CD4-positive, alpha-beta T cell treated with Interleukin-10 for 1 hour (primary cell): ENCODE results near the gene PSME3IP1.
A peak's percentile ranks its signal among the peaks of the same experiment; 100 is the strongest.
"Not testable (repeated sequence)": the region's sequence is repeated elsewhere in the genome, so short reads cannot be mapped to it uniquely, and the experiment has no call there.

ENCODE experiments used
- DNase-seq: peaks from one replicate; pipeline ENCODE4 v3.0.0-alpha.2; 2020

The PSME3IP1 gene, protein sequence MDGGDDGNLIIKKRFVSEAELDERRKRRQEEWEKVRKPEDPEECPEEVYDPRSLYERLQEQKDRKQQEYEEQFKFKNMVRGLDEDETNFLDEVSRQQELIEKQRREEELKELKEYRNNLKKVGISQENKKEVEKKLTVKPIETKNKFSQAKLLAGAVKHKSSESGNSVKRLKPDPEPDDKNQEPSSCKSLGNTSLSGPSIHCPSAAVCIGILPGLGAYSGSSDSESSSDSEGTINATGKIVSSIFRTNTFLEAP

DNA sequence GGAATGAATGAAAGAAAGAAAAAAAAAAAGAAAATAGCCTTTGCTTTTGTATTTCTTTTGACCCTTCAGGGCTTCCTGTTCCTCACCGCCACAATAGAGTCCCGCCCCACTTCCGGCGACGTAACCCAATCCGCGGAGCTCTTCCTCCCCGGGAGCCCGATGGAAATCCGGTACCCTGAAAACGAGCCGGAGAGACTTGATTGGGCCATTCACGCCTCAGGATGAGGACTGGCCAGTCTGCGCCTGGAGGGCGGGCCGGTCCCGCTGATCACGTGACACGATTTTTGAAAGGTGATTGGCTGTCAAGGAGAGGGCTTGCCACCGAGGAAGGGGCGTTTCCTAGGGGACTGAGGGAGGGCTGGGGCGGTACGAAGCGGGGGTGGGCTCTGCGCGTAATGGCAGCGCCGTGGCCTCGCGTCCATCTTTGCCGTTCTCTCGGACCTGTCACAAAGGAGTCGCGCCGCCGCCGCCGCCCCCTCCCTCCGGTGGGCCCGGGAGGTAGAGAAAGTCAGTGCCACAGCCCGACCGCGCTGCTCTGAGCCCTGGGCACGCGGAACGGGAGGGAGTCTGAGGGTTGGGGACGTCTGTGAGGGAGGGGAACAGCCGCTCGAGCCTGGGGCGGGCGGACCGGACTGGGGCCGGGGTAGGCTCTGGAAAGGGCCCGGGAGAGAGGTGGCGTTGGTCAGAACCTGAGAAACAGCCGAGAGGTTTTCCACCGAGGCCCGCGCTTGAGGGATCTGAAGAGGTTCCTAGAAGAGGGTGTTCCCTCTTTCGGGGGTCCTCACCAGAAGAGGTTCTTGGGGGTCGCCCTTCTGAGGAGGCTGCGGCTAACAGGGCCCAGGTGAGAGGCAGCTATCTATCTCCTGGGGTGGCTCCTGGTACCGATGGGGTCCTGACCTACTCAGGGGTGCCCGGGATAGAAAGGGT is at the start of gene PSME3IP1, which contains the start of gene RSPRY1:
Gene PSME3IP1, minus strand, starts transcription at position 95 of the 927 bp plus-strand sequence. CDS start 12,185 bp downstream, outside the sequence.
Gene RSPRY1, plus strand, starts transcription at position 385 of the 927 bp plus-strand sequence. CDS start 18,330 bp downstream, outside the sequence.
- peak; percentile 100 for DNase-seq

DNA sequence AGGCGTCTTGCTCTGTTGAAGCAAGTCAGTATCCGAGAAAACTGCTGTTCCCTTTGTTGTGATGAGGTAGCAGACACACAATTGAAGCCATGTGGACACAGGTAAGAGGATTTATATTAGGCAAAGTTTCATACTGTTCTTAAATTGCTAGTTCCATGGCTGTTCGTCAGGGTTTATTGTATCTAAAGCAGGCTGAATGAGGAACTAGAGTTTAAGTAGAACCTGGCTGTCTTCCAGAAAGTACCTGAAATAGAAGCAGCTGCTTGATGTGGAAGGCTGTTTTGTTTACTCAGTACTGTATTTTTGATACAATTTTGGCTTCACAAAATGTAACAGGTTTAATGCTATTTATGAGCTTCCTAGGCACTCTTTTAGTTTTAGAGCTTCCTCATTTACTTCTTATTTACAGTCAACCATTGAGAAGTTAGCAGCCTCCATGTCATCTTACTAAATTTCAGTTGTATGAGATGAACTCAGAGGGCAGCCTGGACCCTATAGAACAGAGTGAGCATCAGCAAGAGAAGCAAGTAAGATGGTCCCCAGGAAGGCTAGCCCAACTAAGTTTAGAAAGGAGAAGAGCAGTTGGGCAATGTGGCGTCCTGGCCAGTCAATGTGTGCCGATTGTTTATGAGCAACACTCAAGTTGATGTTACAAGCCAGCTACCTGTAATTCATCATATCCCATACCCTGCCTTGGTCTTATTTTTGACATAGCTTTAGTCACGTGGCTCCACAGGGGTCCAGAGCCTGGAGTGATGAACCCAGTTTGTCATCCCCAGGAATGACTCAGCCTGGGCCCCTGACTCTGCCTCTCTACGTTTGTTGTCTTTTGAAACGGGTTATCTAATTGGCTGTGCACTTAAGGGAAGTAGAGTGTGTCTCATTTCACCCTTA is 49.5 kb upstream of the PSME3IP1 start:
- DNase-seq: no peak

DNA sequence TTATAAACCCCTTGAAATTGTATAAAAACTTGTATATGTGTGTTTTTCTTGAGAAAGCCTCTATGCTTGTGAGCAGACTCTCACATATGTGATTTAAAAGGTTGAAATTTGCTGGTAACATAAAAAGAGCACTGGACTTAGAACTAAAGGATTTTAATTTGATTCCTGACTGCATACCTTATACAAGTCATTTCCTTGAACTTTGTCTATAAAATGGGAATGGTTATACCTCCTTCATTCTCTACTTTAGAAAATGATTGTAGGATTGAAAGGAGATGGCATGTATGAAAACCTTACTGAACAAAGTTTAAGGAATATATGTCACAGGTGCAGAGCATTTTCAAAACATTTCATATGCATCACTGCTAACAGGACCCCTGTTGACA is 48.9 kb upstream of the PSME3IP1 start:
- DNase-seq: no peak

DNA sequence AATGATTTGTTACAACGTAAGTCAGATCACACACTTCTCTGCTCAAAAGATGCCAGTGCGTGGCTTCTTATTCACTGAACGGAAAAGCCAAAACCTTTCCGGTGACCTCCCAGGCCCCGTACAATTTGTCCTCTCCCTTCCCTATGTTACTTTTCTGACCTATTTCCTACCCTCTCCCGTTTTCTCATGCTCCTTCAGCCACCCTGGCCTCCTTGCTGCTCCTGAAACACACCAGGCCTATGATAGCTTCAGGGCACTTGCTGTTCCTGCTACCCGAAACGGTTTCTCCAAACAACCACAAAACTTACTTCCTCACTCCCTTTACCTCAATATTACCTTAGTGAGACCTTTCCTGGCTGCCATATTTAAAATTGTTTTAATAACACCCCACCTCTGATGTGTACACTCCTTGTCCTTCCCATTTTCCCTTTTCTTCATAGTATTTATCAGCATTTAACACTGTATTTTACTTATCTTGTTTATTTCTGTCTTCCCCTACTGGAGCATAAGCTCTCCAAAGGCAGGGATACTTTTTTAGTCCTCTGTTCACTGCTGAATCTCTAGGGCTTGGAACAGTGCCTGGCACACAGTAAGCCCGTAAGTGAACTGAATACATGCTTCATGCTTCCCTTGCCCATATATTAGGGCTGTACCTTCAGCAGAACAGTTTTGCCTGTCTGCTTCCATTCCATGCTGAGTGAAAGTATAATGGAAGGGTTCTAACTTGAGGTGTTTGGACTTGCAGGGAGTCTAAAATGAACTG is 48.3 kb upstream of the PSME3IP1 start:
- DNase-seq: no peak

DNA sequence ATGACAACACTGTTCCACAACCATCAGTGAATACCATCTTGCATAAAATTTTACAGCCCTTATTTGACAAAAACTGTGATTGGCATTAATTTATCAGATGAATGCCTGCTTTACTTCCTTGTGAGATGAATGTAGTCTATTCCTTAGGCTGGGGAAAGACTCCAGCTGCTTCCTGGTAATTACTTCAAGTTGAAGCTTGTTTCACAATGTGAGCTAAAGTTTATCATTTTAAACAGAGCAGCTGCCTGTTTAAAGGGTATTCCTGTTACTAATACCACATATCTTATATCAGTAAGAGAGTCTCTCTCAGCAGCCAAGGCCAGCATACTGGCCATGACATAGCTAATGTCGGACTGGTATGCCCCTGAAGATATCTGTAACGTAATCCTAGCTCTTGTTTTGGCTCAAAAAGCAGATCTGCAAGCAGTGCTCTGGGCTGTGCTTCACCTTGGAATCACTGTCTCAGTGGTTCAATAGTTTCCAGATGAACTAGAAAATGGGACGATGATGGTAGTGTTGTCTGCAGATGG is 46.0 kb upstream of the PSME3IP1 start:
- no peak for DNase-seq

DNA sequence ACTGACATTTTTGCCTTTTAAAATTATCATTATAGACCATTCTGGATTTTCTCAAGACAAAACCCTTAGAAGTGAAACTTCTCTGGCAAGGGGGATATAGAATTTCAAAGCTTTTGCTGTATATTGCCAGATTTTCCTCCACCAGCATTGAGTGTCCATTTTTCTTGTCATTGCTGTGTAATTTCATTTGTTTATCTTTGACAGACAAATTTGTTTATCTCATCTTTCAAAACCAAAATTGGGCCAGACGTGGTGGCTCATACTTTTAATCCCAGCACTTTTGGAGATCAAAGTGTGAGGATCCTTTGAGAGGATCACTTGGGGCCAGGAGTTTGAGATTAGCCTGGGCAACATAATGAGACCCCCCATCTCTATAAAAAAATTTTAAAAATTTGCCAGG is 43.2 kb upstream of the PSME3IP1 start:
- DNase-seq: no peak

DNA sequence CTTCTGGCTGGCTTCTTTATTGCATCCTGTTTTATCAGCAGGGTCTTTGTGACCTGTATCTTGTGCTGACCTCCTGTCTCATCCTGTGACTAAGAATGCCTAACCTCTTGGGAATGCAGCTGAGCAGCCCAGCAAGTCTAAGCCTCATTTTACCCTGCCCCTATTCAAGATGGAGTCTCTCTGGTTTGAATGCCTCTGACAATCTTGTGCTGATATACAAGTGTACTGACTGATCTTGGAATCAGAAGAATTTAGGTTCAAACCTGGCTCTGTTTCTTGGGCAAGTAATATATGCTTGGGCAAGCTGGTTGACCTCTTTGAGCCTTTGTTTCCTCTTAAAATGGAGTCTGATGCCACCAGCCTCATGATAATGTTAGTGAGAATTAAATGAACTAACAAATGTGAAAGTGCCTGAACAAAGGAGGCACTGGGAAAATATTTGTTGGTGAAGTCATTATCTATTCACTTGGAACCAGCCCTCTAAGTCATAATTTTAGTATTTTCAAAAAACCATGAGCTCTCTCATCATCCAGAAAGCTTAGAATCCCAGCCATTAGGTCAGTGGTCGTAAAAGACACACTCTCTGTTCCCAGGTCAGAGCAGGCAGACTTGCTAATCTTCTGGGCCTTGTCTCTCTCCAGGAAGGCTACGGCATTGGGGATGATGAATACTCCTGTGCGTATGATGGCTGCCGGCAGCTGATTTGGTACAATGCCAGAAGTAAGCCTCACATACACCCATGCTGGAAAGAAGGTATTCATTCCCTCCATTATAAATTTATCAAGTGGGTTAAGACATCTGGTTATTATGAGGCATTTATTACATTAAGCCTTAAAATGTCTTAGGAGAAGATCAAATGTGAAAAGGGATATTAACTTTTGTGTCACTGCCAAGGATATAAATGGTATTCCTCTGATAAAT is 41.1 kb upstream of the PSME3IP1 start:
- no peak for DNase-seq

DNA sequence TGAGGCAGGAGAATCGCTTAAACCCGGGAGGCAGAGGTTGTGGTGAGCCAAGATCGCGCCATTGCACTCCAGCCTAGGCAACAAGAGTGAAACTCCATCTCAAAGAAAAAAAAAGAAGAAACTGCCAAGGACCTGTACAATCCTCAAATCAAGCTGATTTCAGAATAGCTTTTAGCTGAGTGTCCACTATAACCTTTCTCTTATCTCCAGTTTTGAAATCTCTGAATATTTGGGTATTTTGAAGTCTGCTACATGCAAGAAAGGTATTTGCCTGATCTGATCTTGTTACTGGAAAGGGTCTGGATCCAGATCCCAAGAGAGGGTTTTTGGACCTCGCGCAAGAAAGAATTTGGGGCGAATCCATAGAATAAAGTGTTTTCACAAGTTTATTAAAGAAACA is 40.1 kb upstream of the PSME3IP1 start:
- DNase-seq: no peak

DNA sequence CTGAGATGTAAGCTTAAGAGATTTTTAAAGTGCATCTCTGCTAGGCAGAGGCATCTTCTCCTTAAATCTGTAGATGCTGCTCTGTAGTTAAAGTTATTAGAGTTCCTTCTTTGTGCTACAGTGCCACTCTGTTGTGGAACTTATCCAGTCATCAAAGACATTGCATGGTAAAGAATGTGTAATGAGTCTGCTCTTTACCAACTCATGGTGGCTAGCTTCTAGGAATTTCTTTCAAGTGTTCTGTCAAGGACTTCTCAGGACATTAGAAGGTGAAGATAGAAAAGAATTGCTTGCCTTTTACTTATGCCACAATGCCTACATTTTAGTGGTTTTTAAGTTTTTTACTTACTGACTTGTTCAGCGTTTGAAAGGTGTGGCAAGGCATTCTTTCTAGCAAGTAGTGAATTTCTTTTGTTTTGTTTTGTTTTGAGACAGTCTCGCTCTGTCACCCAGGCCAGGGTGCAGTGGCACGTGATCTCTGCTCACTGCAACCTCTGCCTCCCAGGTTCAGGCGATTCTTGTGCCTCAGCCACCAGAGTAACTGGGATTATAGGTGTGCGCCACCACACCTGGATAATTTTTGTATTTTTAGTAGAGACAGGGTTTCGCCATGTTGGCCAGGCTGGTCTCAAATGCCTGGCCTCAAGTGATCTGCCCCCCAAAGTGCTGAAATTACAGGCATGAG is 39.0 kb upstream of the PSME3IP1 start:
- no peak for DNase-seq

DNA sequence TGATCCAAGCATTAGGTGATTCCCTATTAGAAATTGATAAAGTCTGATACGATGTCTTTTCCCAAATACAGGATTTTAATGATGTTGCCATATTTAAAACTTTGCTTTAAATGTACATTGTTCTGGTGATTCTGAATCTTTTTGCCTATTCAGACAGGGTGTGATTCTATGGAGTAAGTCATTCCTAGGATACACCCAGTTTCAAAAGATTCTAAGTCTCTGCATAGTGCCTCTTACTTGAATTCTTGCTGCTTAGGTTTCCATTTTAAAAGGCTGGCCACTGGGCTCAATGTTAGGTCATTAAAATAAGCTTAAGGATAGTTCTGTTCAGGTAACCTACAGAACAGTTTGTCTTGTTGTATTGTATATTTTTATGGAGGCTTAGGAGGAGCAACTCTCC is 37.2 kb upstream of the PSME3IP1 start:
- DNase-seq: no peak

DNA sequence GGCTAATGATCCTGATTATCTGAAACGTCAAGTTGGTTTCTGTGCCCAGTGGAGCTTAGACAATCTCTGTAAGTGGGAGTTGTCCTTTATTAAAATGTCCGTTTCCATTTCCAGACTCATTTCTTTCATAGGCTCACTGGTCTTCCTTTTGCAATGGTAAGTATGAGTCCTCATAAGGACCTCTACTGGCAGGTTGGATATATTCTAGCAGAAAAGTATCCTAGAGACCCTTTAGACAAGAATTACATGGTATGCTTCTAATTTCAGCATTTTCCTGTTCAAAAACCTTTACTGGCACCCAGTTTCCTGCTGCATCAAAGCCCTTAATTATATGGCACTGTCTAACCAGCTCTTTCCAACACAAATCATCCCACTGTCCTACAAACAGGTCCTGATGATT is 31.1 kb upstream of the PSME3IP1 start:
- DNase-seq: no peak

DNA sequence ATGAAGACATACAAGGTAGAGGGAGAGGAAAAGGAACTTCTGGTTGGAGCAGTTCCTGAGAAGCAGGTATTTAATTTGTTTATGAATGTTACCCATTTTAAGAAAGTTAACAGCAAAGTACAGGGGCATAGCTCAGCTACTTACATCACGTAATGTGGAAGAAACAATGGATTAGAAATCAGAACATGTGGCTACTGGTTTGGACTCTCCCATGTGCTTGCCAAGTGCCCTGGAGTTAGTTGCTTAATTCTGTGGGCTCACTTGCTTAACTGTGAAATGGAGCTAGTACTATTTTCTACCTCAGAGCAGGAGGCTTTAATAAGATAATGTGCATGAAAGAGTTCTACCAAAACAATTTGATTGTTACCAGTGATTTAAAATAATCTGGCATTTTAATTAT is 27.6 kb upstream of the PSME3IP1 start:
- DNase-seq: no peak

DNA sequence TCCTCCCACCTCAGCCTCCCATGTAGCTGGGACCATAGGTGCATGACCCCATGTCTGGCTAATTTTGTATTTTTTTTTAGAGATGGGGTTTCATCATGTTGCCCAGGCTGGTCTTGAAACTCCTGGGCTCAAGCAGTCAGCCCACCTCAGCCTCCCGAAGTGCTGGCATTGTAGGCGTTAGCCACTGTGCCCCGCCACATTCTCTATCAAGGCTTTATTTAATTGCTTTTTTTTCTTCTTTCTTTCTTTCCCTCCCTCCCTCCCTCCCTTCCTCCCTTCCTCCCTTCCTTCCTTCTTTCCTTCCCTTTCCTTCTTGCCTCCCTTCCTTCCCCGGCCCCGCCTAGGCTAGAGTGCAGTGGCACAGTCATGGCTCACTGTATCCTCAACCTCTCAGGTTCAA is 23.9 kb upstream of the PSME3IP1 start:
- no peak for DNase-seq

DNA sequence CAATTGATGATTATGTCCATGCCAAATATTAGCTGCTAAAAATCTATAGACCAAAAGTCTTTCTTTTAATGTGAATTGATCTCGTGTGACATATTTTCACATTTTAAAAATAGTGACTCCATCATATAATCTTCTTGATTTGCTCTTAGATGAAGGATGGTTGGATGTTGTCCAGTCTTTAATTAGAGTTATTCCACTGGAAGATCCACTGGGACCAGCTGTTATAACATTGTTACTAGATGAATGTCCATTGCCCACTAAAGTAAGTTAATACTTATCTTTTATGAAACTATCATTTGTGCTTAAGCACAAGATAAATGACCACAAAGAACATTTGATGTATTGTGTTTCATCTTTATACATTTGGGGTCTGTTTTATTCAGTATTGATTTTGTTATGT is 23.1 kb upstream of the PSME3IP1 start:
- no peak for DNase-seq

DNA sequence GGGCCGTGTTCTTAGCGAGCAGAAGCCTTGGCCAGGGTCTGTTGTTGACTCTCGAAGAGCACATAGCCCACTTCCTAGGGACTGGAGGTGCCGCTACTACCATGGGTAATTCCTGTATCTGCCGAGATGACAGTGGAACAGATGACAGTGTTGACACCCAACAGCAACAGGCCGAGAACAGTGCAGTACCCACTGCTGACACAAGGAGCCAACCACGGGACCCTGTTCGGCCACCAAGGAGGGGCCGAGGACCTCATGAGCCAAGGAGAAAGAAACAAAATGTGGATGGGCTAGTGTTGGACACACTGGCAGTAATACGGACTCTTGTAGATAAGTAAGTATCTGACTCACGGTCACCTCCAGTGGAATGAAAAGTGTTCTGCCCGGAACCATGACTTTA is 18.8 kb upstream of the PSME3IP1 start:
- DNase-seq: no peak

DNA sequence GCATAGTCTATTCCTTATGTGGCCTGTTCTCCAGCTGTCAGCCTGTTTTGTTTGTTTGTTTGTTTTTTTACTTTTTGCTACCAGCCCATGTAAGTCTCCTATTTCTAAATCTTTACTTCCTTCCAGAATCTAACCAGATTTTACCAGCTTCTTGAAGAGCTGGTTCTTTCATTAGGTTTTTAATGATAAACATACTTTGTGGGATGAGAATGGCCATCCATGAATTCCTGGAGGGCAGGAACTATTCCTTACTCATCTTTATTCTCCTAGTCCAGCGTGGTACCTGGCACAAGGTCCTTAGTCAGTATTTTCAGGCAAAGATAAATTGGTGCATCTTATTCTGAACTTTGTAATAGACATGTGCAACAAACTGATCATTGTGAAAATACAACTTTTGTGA is 17.6 kb upstream of the PSME3IP1 start:
- DNase-seq: no peak

DNA sequence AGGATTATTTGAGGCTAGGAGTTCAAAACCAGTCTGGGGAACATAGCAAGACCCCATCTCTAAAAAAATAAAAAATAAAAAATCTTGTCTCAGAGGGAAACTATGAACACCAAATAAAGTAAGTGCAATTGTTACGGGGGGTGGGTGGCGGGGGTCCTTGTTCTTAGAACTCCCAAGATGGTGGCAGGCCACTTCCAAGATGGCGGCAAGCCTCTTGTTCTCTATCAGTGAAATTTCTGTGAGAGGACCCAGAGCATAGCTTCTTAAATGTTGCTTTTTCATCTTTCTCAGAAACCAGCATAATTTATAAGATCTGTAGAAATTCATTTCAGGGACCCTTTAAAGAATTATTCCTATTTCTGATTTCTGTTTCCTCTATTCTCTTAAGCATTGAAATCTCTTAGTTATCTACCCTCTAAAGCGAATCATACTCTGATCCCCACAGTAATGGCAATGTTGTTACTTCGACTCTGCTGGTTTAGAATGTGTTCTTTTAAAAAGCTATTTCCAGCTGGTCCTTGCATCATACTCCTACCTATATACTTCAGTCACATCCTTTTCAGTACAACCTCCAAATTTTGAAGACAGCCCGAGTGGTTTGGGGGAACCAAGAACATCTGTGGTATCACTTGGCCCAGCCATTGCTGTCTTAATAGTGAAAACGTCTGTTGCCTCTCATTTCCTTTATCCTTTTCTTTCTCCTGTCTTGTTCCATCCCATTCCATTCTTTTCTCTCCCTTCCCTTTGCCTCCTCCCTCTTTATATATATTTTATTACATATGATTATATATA is 16.5 kb upstream of the PSME3IP1 start:
- DNase-seq: no peak

DNA sequence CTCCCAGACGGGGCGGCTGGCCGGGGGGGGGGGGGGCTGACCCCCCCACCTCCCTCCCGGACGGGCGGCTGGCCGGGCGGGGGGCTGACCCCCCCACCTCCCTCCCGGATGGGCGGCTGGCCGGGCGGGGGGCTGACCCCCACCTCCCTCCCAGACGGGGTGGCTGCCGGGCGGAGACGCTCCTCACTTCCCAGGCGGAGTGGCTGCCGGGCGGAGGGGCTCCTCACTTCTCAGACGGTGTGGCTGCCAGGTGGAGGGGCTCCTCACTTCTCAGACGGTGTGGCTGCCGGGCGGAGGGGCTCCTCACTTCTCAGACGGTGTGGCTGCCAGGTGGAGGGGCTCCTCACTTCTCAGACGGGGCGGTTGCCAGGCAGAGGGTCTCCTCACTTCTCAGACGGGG is 15.1 kb upstream of the PSME3IP1 start:
- not testable (repeated sequence) for DNase-seq

DNA sequence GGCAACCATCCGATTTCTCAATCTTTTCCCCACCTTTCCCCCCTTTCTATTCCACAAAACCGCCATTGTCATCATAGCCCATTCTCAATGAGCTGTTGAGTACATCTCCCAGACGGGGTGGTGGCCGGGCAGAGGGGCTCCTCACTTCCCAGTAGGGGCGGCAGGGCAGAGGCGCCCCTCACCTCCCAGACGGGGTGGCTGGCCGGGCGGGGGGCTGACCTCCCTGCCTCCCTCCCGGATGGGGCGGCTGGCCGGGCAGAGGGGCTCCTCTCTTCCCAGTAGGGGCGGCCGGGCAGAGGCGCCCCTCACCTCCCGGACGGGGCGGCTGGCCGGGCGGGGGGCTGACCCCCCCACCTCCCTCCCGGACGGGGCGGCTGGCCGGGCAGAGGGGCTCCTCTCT is 14.5 kb upstream of the PSME3IP1 start:
- not testable (repeated sequence) for DNase-seq
